HUES64 (cell line): ENCODE data around the gene MLX.
"Not testable (repeated sequence)": the region's sequence is repeated elsewhere in the genome, so short reads cannot be mapped to it uniquely, and the experiment has no call there.

Experiments used
- H3K27ac ChIP-seq: 2 replicates; pipeline ENCODE4 v1.7.0; 2013; ENCODE audit warnings: low read depth, low read length, inconsistent platforms
- H3K27me3 ChIP-seq: 2 replicates; pipeline ENCODE4 v1.6.1; 2013; ENCODE audit warnings: mild to moderate bottlenecking, low read length; ENCODE audit not compliant: insufficient read depth
- H3K36me3 ChIP-seq: 2 replicates; pipeline ENCODE4 v1.6.1; 2013; ENCODE audit warnings: mild to moderate bottlenecking, low read length; ENCODE audit not compliant: insufficient read depth
- H3K4me1 ChIP-seq: 2 replicates; pipeline ENCODE4 v1.6.1; 2013; ENCODE audit warnings: mild to moderate bottlenecking, low read length, moderate library complexity; ENCODE audit not compliant: insufficient read depth
- H3K4me3 ChIP-seq: 2 replicates; pipeline ENCODE4 v1.5.1; 2013; ENCODE audit warnings: mild to moderate bottlenecking, low read length, moderate library complexity
- H3K9ac ChIP-seq: 2 replicates; pipeline ENCODE4 v1.6.1; 2013; ENCODE audit warnings: mild to moderate bottlenecking, low read depth, low read length
- H3K9me3 ChIP-seq: 2 replicates; pipeline ENCODE4 v1.6.1; 2013; ENCODE audit warnings: low read depth, low read length; ENCODE audit not compliant: insufficient read depth
- WGBS: fragments of 150-250, 120-280 bp; methylation state at CpG from one replicate; pipeline ENCODE4 v1.1.7; 2013; ENCODE audit warnings: missing lambda C conversion rate; 5-methylcytosine and 5-hydroxymethylcytosine counted together

Gene MLX

DNA sequence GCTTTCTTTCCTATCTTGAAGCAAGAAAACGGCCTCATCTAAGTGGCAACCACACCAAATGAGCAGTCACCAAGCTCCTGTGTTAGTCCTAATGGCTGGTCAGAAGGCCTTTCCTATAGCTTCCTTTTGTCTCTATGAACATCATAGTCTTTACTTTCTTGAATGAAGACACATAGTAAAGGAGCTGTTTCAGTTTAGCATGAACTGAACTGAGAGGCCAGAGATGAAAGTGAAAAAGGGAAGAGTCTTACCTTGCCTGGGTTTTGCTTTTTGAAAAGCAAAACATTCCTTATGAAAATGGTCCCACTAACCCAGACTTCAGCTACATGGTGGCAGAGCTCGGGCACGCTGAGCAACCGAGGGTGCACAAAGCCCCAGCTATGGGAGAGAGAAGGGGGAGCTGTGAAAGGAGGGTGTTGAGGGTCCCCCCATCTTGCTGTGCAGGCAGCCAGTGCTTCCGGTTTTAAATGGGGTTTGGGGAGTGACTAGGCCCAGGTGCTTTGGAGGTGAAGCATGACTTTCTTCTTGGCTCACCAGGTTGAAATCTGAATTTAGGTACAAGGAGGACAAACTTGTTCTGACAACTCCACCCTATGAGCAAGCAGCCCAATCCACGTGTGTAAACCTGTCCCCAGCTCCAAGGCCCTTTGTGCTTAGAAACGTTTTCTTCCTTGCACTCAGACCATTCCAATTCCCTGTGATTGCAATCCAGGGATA is 19.8 kb downstream of the MLX start:
- H3K27me3 ChIP-seq: no peaks in the 10 kb centered on the region
- peaks cover 96% of the 10 kb centered on the region for H3K36me3 ChIP-seq
- 86% methylated on average over 7 of the region's 7 CpGs for WGBS
- no peak overlapping the region for H3K27ac ChIP-seq
- no peaks in the 10 kb centered on the region for H3K9me3 ChIP-seq
- no peaks in the 10 kb centered on the region for H3K4me1 ChIP-seq
- no peak overlapping the region for H3K9ac ChIP-seq
- no peak overlapping the region for H3K4me3 ChIP-seq

GRCh38 chr17:42590886-42591285 is 24.0 kb downstream of the MLX start:
- Histone ChIP-seq H3K36me3 (peaks cover 59% of the 10 kb centered on the region), H3K9ac (no peak overlapping the region), H3K27ac (no peak overlapping the region), H3K27me3 (no peaks in the 10 kb centered on the region), H3K4me3 (no peak overlapping the region), H3K9me3 (no peaks in the 10 kb centered on the region), H3K4me1 (no peaks in the 10 kb centered on the region)
- 93% methylated on average over 2 of the region's 2 CpGs for WGBS

DNA sequence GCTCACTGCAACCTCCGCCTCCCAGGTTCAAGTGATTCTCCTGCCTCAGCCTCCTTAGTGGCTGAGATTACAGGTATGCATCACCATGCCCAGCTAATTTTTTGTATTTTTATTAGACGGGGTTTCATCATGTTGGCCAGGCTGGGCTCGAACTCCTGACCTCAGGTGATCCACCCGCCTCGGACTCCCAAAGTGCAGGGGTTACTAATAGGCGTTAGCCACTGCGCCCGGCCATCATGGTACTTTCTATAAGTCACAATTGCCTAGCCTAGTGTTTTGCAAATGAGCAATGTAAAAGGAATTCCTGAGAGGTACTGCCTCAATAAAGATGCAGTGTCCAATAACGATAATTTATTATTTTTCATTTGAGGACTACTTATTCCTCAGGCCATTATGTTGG is 24.5 kb downstream of the MLX start:
- H3K27ac ChIP-seq: no peak overlapping the region
- no peak overlapping the region for H3K4me3 ChIP-seq
- WGBS: 97% methylated on average over 9 of the region's 9 CpGs
- H3K4me1 ChIP-seq: no peaks in the 10 kb centered on the region
- no peak overlapping the region for H3K9ac ChIP-seq
- no peaks in the 10 kb centered on the region for H3K9me3 ChIP-seq
- peaks cover 55% of the 10 kb centered on the region for H3K36me3 ChIP-seq
- H3K27me3 ChIP-seq: no peaks in the 10 kb centered on the region

DNA sequence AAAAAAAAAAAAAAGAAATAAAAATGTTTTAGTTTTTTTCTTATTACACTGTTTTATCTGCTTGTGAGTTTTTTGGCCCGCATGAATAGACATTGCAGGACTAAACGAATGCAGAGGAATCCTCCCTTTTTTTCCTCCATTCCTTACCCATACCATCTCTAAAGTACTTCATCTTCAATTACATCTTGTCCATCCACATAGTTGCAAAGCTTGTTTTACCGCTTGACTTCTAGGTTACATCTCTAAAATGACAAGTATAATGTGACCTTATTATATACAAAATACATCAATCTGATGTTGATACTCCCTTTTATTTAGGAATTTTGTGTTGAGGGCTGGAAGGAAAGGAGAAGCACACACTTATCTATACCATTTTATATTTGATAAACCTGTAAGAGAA is 29.5 kb downstream of the MLX start:
- no peak overlapping the region for H3K4me3 ChIP-seq
- H3K9me3 ChIP-seq: no peaks in the 10 kb centered on the region
- H3K9ac ChIP-seq: no peak overlapping the region
- H3K27me3 ChIP-seq: no peaks in the 10 kb centered on the region
- H3K4me1 ChIP-seq: no peaks in the 10 kb centered on the region
- H3K27ac ChIP-seq: no peak overlapping the region
- peaks cover 11% of the 10 kb centered on the region for H3K36me3 ChIP-seq
- WGBS: 92% methylated on average over 2 of the region's 3 CpGs

GRCh38 chr17:42598905-42599304 is 32.0 kb downstream of the MLX start:
- Histone ChIP-seq H3K27me3 (no peaks in the 10 kb centered on the region), H3K4me1 (no peaks in the 10 kb centered on the region), H3K4me3 (no peak overlapping the region), H3K9ac (no peak overlapping the region), H3K27ac (no peak overlapping the region), H3K9me3 (no peaks in the 10 kb centered on the region), H3K36me3 (peaks cover 3% of the 10 kb centered on the region; the same call in 1 of the 2 replicates)
- 97% methylated on average over 2 of the region's 2 CpGs for WGBS

- H3K4me1 ChIP-seq: peaks cover 6% of the 10 kb centered on the region; the same call in 1 of the 2 replicates
- H3K36me3 ChIP-seq: no peaks in the 10 kb centered on the region
- no peak overlapping the region for H3K27ac ChIP-seq
- H3K9ac ChIP-seq: no peak overlapping the region
- H3K27me3 ChIP-seq: no peaks in the 10 kb centered on the region
- H3K4me3 ChIP-seq: no peak overlapping the region
- WGBS: 96% methylated on average over 7 of the region's 7 CpGs
- H3K9me3 ChIP-seq: no peaks in the 10 kb centered on the region
Measured at GRCh38 chr17:42603318-42603717, 36.4 kb downstream of the MLX start.

GRCh38 chr17:42607769-42608168 is 40.9 kb downstream of the MLX start:
- Histone ChIP-seq H3K4me3 (peak overlapping the region; percentile 93), H3K36me3 (peaks cover 17% of the 10 kb centered on the region), H3K4me1 (peaks cover 11% of the 10 kb centered on the region), H3K27ac (no peak overlapping the region), H3K9me3 (no peaks in the 10 kb centered on the region), H3K9ac (no peak overlapping the region), H3K27me3 (no peaks in the 10 kb centered on the region)
- 91% methylated on average over 3 of the region's 3 CpGs for WGBS

GRCh38 chr17:42608305-42609181 is 41.6 kb downstream of the MLX start:
- Histone ChIP-seq H3K27me3 (no peaks in the 10 kb centered on the region), H3K4me3 (peak overlapping the region; percentile 93), H3K9me3 (no peaks in the 10 kb centered on the region), H3K36me3 (peaks cover 24% of the 10 kb centered on the region), H3K9ac (peak overlapping the region; percentile 79), H3K4me1 (peaks cover 11% of the 10 kb centered on the region), H3K27ac (peak overlapping the region; percentile 69)
- 3% methylated on average over 30 of the region's 30 CpGs for WGBS

GRCh38 chr17:42609182-42609813 is 42.4 kb downstream of the MLX start, which contains the start of the genes RETREG3 and TUBG1:
TSS of gene RETREG3 (minus strand) at chr17:42609374. CDS start at chr17:42609324, 50 bp downstream.
TSS of gene TUBG1 (plus strand) at chr17:42609683. CDS start at chr17:42609738, 55 bp downstream.
- Histone ChIP-seq H3K36me3 (peaks cover 31% of the 10 kb centered on the region), H3K27ac (peak within 1 kb of the TSS; percentile 78), H3K4me3 (peak within 1 kb of the TSS; percentile 93), H3K4me1 (peaks cover 11% of the 10 kb centered on the region), H3K27me3 (no peaks in the 10 kb centered on the region), H3K9ac (peak within 1 kb of the TSS; percentile 86), H3K9me3 (no peaks in the 10 kb centered on the region)
- under 1% methylated on average over 66 of the region's 66 CpGs for WGBS

DNA sequence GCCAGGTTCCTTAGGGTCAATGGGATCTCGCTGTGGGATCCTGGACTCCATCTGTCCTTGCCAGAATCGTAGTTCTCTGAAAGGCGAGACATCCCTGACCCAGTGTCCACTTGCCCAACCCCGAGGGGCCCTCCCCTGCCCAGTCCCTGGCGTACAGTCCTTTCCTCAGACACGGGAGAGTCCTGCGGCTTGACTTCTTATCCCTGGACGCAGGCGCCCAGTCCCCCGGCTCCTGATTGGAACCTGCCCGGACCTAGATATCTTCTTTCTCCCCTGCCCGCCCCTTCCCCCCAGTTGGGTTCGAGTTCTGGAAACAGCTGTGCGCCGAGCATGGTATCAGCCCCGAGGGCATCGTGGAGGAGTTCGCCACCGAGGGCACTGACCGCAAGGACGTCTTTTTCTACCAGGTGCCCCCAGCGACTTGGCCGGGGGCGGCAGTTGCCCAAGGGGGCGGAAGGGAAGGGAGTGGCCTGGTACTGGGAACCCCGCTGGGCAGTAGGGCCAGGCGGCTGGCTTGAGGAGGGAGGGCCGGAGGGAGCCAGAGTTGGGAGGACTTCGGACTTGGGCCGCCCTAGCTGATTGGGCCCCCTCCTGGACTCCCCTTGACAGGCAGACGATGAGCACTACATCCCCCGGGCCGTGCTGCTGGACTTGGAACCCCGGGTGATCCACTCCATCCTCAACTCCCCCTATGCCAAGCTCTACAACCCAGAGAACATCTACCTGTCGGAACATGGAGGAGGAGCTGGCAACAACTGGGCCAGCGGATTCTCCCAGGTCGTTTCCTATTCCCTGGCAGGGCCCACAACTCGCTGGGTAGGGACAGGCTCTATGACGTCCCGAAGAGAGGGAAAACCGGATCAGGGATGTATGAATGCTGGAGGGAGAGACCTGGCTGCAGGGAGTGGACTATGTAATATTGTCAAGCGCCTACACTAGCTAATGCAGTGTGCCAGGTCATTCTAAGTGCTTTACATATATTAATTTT is 43.2 kb downstream of the MLX start:
- H3K9ac ChIP-seq: peak overlapping the region; percentile 86
- H3K27me3 ChIP-seq, H3K9me3 ChIP-seq: not testable (repeated sequence)
- peak overlapping the region; percentile 93 for H3K4me3 ChIP-seq
- WGBS: 16% methylated on average over 33 of the region's 42 CpGs
- H3K27ac ChIP-seq: peak overlapping the region; percentile 78
- H3K36me3 ChIP-seq: peaks cover 39% of the 10 kb centered on the region
- H3K4me1 ChIP-seq: peaks cover 11% of the 10 kb centered on the region
